Sigmoid colon (tissue), 7 donors: ENCODE data around the gene SNTA1. TPM values are rescaled to one million over a fixed set of nuclear protein-coding genes. Genes with fewer than 3 reads are reported as not detected.
"Not testable (repeated sequence)": the region's sequence is repeated elsewhere in the genome, so short reads cannot be mapped to it uniquely, and the experiment has no call there.

ENCODE experiments used
- DNase-seq: peaks from one replicate; pipeline ENCODE4 v3.0.0-alpha.2; 2019
- H3K27ac ChIP-seq, 4 donors: fragments of 200-600 bp; sonication (generic); one replicate each; pipeline ENCODE4 v1.5.1; 2016 to 2019; ENCODE audit warnings: mild to moderate bottlenecking in 1 of 4
- H3K27me3 ChIP-seq, 3 donors: fragments of 200-600 bp; sonication (generic); one replicate each; pipeline ENCODE4 v1.5.1; 2019; ENCODE audit warnings: mild to moderate bottlenecking in 1 of 3
- H3K36me3 ChIP-seq, 4 donors: fragments of 200-600 bp; sonication (generic); one replicate each; pipeline ENCODE4 v1.5.1; 2016 to 2019
- H3K4me1 ChIP-seq, 4 donors: fragments of 200-600 bp; sonication (generic); one replicate each; pipeline ENCODE4 v1.5.1; 2017 to 2019
- H3K4me3 ChIP-seq, 4 donors: fragments of 200-600 bp; sonication (generic); one replicate each; pipeline ENCODE4 v1.5.1; 2017 to 2019; ENCODE audit warnings: mild to moderate bottlenecking in 2 of 4, moderate library complexity in 1 of 4
- H3K9me3 ChIP-seq, 4 donors: fragments of 200-600 bp in 3 of 4; sonication (generic) in 3 of 4; one replicate each; pipeline versions ENCODE4 v1.5.1 to v1.6.1; 2013 to 2019
- EP300 ChIP-seq, 4 donors: sonication (generic); formaldehyde crosslinking; IDR thresholded peaks; one replicate each; pipeline ENCODE4 v1.6.1; 2017; ENCODE audit warnings: antibody characterized with exemption in 4 of 4
- POLR2A ChIP-seq, 2 donors: fragments of 450-650 bp; IDR thresholded peaks; one replicate each; pipeline ENCODE4 v1.6.1; 2016; ENCODE audit warnings: antibody characterized with exemption in 2 of 2, mild to moderate bottlenecking in 2 of 2, moderate library complexity in 2 of 2
- POLR2AphosphoS5 ChIP-seq, 4 donors: sonication (generic); formaldehyde crosslinking; IDR thresholded peaks; one replicate each; pipeline ENCODE4 v1.6.1; 2017; ENCODE audit warnings: antibody characterized with exemption in 4 of 4
- WGBS, 2 donors: extraction: QIAGEN DNeasy Blood & Tissue Kit; methylation state at CpG; one replicate each; pipeline ENCODE4 v1.1.7; 2013; 5-methylcytosine and 5-hydroxymethylcytosine counted together
- intact Hi-C: fragments of 100-400 bp; cut with DNase I; formaldehyde crosslinking; loops from one replicate; pipeline ENCODE4 v1.15.1; 2023
- polyA plus RNA-seq, 3 donors: library from polyadenylated mRNA; stranded (reverse); fragments of 200-250 nt; gene quantifications; one replicate each; pipeline ENCODE4 v1.2.3, GENCODE V29; 2013
- total RNA-seq, 4 donors: library from RNA; depleted of rRNA; stranded (reverse); fragments of >200 nt; gene quantifications; one replicate each; pipeline ENCODE4 v1.1.0, GENCODE V29; 2016
- TF ChIP-seq, protein P1 (sequence below), 4 experiments: fragments of 450-650 bp in 3 of 4; fragments of 200-600 bp in 1 of 4; IDR thresholded peaks; one replicate each; pipeline ENCODE4 v1.5.1; 2016 to 2019; ENCODE audit warnings: antibody characterized with exemption in 4 of 4, mild to moderate bottlenecking in 3 of 4, moderate library complexity in 2 of 4
- donor health status: healthy with polysubstance abuse.
- donor health status: Bipolar disorder and iron deficiency.
- donor health status: healthy.

Gene SNTA1
- total and polyA plus RNA-seq, 7 donors: 5.8 to 42.7 (median 29.3) TPM

DNA sequence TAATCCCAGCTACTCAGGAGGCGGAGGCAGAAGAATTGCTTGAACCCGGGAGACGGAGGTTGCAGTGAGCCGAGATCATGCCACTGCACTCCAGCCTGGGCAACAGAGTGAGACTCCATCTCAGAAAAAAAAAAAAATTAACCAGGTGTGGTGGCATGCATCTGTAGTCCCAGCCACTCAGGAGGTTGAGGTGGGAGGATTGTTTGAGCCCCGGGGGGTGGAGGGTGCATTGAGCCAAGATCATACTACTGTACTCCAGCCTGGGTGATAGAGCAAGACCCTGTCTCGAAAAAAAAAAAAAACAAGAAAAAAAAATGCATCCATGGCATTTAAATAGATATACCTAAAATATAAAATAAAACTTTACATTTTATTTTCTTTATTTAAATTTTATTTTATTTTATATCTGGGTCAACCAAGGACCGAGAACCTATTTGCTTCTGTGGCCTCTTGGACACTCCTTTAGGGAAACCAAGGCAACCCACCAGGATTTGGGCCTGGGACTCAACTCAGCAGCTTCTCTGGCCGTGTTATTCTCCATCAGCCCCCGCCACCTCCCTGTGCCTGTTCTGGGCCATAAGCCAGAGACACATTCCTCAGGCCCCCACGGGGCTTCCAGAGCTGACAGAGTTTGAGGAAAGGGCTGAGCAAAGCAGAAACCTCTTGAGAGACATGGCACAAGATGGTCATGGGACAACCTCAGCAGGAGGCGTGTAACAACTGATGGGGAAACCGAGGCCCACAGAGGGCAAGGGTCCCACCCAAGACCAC is 6.2 kb downstream of the SNTA1 start:
- Histone ChIP-seq H3K4me3 (no peak overlapping the region), H3K36me3 (peaks cover 0 to 23% (median 0%) of the 10 kb centered on the region in 4 donors), H3K27me3 (no peaks in the 10 kb centered on the region), H3K27ac (peak overlapping the region in 1 of 4 donors; percentile 1), H3K4me1 (peaks cover 0 to 21% (median 6%) of the 10 kb centered on the region in 4 donors), H3K9me3 (no peaks in the 10 kb centered on the region)
- TF ChIP-seq, protein P1, sequence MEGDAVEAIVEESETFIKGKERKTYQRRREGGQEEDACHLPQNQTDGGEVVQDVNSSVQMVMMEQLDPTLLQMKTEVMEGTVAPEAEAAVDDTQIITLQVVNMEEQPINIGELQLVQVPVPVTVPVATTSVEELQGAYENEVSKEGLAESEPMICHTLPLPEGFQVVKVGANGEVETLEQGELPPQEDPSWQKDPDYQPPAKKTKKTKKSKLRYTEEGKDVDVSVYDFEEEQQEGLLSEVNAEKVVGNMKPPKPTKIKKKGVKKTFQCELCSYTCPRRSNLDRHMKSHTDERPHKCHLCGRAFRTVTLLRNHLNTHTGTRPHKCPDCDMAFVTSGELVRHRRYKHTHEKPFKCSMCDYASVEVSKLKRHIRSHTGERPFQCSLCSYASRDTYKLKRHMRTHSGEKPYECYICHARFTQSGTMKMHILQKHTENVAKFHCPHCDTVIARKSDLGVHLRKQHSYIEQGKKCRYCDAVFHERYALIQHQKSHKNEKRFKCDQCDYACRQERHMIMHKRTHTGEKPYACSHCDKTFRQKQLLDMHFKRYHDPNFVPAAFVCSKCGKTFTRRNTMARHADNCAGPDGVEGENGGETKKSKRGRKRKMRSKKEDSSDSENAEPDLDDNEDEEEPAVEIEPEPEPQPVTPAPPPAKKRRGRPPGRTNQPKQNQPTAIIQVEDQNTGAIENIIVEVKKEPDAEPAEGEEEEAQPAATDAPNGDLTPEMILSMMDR (IDR thresholded peaks at IDR 0.05): no peak
- TF ChIP-seq EP300 (IDR thresholded peaks at IDR 0.05): no peak
- 88 to 92% methylated on average over 12 of the region's 12 CpGs for WGBS, 2 donors
- intact Hi-C loops: no loop called here
- no peak for DNase-seq

DNA sequence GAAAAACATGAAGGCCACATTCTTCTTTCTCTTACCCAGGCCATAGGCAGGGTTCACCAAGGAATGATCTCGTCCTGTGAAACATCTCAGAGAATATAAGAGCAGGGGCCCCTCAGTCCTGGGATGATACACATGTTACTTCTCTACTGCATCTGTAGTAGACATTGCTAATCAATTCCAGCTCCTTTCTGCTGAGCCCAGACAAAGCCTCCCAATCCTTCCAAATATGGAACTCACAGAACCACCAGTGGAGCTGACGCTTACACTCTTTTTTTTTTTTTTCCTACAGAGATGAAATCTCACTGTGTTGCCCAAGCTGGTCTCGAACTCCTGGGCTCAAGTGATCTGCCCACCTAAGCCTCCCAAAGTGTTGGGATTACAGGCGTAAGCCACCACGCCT is 9.1 kb downstream of the SNTA1 start:
- no peaks in the 10 kb centered on the region for H3K9me3 ChIP-seq
- no peak for DNase-seq
- no peaks in the 10 kb centered on the region for H3K27me3 ChIP-seq
- 93 to 96% methylated on average over 5 of the region's 5 CpGs for WGBS, 2 donors
- H3K27ac ChIP-seq: peak overlapping the region in 2 of 4 donors; percentile 32 to 35
- peaks cover 0 to 13% (median 6%) of the 10 kb centered on the region in 4 donors for H3K4me1 ChIP-seq
- peaks cover 0 to 23% (median 0%) of the 10 kb centered on the region in 4 donors for H3K36me3 ChIP-seq
- no peak overlapping the region for H3K4me3 ChIP-seq
- intact Hi-C loops: no loop called here
- TF ChIP-seq, protein P1 (IDR thresholded peaks at IDR 0.05): no peak
- TF ChIP-seq POLR2A (IDR thresholded peaks at IDR 0.05): no peak
- TF ChIP-seq EP300 (IDR thresholded peaks at IDR 0.05): no peak
- no peak for TF ChIP-seq POLR2AphosphoS5 (IDR thresholded peaks at IDR 0.05)

DNA sequence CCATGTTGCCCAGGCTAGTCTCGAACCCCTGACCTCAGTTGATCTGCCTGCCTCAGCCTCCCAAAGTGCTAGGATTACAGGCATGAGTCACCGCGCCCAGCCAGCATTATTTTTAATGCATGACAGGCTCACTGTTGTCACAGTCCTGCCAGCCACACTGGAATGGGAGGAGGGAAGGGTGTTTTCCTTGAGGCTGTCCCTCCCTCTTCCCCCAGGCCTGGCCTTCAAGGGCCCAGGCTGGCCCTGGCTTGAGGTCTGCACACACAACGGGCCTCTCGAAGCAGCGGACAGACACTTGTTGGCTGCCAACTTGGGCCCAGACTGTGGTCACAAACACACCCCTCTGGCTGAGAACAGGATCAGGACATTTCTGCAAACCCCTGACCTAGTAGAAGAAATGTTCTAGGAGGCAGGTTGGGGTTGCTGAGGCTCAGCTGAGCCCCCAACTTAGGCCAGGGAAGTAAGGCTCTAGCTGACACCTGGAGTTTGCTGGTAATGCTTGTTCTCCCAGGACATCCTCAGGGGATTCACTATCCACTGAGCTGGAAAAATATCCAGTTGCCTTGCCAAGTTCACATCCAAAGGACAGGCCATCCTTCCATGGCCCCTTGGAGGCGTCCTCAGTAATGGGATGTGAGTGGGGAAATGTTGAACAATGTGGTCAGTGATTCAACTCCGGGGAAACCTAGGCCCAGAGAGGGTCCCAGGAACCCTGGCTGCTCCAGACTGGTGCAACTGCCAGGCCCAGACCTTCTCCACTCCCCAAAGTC is 9.9 kb downstream of the SNTA1 start:
- DNase-seq: peak; percentile 66
- 91 to 93% methylated on average over 8 of the region's 8 CpGs for WGBS, 2 donors
- peak overlapping the region; percentile 2 to 41 (median 34) for H3K27ac ChIP-seq

DNA sequence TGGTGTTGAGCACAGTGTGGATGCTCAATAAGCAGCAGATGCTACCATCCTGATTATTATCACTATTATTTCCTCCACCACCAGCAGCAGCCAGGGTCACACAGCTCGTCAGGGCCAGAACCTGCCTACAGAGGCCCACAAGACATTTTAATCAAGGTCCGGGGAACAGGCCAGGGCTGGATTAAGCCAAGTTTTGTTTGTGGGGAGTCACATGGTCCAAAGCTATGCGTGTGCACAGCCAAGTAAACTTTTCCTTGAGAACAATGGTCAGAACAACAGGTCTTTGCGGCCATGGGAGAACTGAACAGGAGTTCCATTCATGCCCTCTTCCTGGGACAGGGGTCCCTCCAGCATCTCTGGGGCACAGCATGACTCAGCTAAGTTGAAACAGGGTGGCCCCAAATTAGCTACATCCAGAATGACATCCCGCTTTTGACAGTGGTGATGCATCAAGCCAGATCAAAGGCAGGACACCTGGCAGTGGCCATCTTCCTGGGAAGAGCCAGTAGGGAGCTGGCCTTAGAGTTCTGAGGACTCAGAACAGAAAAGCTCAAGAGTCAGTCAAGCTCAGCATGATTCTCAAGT is 11.7 kb downstream of the SNTA1 start:
- intact Hi-C loops: no loop called here
- no peak for TF ChIP-seq POLR2A (IDR thresholded peaks at IDR 0.05)
- TF ChIP-seq POLR2AphosphoS5 (IDR thresholded peaks at IDR 0.05): no peak
- Histone ChIP-seq H3K36me3 (peaks cover 0 to 23% (median 0%) of the 10 kb centered on the region in 4 donors), H3K4me1 (peaks cover 0 to 7% (median 2%) of the 10 kb centered on the region in 4 donors), H3K4me3 (no peak overlapping the region), H3K27ac (peak overlapping the region in 2 of 4 donors; percentile 3 to 4), H3K27me3 (no peaks in the 10 kb centered on the region), H3K9me3 (no peaks in the 10 kb centered on the region)
- WGBS, 2 donors: 81 to 82% methylated on average over 5 of the region's 5 CpGs
- DNase-seq: no peak

More for the DNA sequence above, 9.9 kb downstream of the SNTA1 start:
- Histone ChIP-seq H3K27me3 (no peaks in the 10 kb centered on the region), H3K9me3 (no peaks in the 10 kb centered on the region), H3K36me3 (peaks cover 0 to 23% (median 0%) of the 10 kb centered on the region in 4 donors), H3K4me1 (peaks cover 0 to 13% (median 6%) of the 10 kb centered on the region in 4 donors), H3K4me3 (no peak overlapping the region)
- TF ChIP-seq EP300 (IDR thresholded peaks at IDR 0.05) (no peak), POLR2AphosphoS5 (IDR thresholded peaks at IDR 0.05) (peak in 1 of 4 donors; percentile 12)
- intact Hi-C loops: no loop called here

DNA sequence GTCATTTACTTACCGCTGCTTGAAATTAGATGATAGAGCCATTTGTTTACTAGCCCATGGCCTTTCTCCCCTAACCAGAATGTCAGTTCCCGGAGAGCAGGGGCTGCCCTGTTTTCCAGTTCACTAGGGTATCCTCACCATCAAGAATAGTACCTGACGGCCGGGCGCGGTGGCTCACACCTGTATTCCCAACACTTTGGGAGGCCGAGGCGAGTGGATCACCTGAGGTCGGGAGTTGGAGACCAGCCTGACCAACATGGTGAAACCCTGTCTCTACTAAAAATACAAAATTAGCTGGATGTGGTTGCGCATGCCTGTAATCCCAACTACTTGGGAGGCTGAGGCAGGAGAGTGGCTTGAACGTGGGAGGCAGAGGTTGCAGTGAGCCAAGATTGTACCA is 19.7 kb downstream of the SNTA1 start:
- Histone ChIP-seq H3K27ac (peak overlapping the region; percentile 71 to 83 (median 76)), H3K4me1 (peaks cover 0 to 20% (median 18%) of the 10 kb centered on the region in 4 donors)
- H3K4me3 ChIP-seq, H3K27me3 ChIP-seq, H3K36me3 ChIP-seq, DNase-seq, intact Hi-C loops, H3K9me3 ChIP-seq: not testable (repeated sequence)
- 94 to 95% methylated on average over 11 of the region's 11 CpGs for WGBS, 2 donors
